GM21390 (cell line): ENCODE measurements around the gene PAFAH1B1.

Experiments
- ATAC-seq: cut with Tn5 transposase; IDR thresholded peaks from one replicate; pipeline ENCODE4 v1.9.1; 2021; ENCODE audit not compliant: unreplicated experiment

Gene PAFAH1B1

GRCh38 chr17:2713881-2714280 lies 120.4 kb downstream of the PAFAH1B1 start:
- no peak for ATAC-seq

GRCh38 chr17:2716649-2717048 lies 123.2 kb downstream of the PAFAH1B1 start:
- ATAC-seq, result no peak

- ATAC-seq, result no peak
Observed at GRCh38 chr17:2718150-2718938, 124.9 kb downstream of the PAFAH1B1 start.

GRCh38 chr17:2719861-2720260 lies 126.4 kb downstream of the PAFAH1B1 start:
- no peak for ATAC-seq

GRCh38 chr17:2721603-2722002 lies 128.1 kb downstream of the PAFAH1B1 start:
- no peak for ATAC-seq

- ATAC-seq, result no peak
Observed at GRCh38 chr17:2722611-2723010, 129.2 kb downstream of the PAFAH1B1 start.

- ATAC-seq, result no peak
Observed at GRCh38 chr17:2723505-2723996, 130.1 kb downstream of the PAFAH1B1 start.

- no peak for ATAC-seq
Observed at GRCh38 chr17:2723997-2724783, 130.7 kb downstream of the PAFAH1B1 start.

- ATAC-seq, result no peak
Observed at GRCh38 chr17:2724784-2725164, 131.3 kb downstream of the PAFAH1B1 start.

- no peak for ATAC-seq
Observed at GRCh38 chr17:2730764-2731353, 137.4 kb downstream of the PAFAH1B1 start.

GRCh38 chr17:2731807-2732206 lies 138.4 kb downstream of the PAFAH1B1 start:
- no peak for ATAC-seq

GRCh38 chr17:2734939-2735338 lies 141.5 kb downstream of the PAFAH1B1 start:
- ATAC-seq, result no peak
